GM19035 (cell line): Measurements from ENCODE around the gene RAB29.
"Not testable (repeated sequence)": the region's sequence is repeated elsewhere in the genome, so short reads cannot be mapped to it uniquely, and the experiment has no call there.

ENCODE experiments used
- ATAC-seq: cut with Tn5 transposase; IDR thresholded peaks from one replicate; pipeline ENCODE4 v1.9.1; 2021; ENCODE audit not compliant: unreplicated experiment

The RAB29 gene

DNA sequence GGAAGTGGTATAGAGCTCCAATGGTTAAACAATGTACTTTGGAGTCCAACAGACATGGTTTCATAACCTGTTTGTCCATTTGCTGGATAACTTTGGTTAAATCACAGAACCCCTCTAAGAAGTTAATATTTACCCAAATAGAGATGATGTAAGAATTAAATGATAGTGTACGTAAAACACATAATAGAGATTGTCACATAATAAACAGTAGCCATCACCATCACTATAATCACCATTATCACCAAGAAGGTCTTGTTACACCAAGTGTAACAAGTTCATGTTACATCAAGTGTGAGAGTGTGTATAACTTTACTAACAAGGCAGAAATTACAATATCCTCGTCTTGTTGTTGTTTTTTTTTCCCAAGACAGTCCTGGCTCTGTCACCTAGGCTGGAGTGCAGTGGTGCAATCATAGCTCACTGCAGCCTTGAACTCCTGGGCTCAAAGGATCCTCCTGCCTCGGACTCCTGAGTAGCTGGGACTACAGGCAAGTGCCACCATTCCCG is 48.6 kb downstream of the RAB29 start:
- no peak for ATAC-seq

DNA sequence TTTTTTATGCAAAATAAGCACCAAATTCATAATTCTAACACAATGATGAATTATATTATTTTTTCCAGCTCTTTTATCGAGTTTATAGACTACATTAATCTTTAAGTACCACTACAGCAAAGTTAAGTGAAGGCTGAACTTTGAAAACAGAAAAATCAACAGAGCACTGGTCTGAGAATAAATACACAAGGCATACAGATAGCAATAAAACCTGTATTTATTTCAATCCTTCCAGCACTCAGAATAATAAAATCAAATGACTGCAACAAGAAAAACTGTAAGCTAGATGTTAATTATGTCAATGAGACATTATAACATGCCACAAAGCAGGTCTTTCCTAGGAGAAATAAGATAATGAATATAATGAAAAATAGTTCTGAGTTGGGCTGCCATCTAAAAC is 49.8 kb downstream of the RAB29 start:
- no peak for ATAC-seq

DNA sequence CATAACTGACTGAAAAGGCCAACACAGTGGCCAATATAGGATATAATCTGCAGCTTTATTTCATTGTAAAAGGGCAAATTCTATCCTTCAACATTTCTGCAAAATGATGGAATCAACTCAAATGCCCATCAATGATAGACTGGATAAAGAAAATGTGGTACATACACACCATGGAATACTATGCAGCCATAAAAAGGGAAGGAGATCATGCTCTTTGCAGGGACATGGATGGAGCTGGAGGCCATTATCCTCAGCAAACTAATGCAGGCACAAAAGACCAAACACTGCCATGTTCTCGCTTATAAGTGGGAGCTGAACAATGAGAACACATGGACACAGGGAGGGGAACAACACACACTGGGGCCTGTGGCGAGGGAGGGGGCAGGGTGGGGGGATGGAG is 54.5 kb downstream of the RAB29 start:
- ATAC-seq = not testable (repeated sequence)

DNA sequence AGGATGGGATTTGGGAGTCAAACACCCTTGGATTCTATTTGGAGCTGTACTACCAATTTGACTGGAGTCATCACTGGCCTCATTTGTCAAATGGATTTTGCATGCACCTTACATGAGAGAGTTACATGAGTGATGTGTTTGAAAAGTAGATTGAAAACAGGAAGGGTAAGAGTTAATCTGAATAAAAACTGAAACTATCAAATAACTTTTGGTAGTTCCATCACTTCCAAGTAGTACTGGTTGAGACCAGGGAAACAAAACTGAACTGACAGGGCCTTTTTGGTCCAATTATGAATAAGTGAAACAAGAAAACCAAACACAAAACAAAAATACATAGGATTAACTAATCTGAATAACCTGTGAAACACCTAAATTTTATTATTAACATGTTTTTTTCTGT is 55.5 kb downstream of the RAB29 start:
- no peak for ATAC-seq

DNA sequence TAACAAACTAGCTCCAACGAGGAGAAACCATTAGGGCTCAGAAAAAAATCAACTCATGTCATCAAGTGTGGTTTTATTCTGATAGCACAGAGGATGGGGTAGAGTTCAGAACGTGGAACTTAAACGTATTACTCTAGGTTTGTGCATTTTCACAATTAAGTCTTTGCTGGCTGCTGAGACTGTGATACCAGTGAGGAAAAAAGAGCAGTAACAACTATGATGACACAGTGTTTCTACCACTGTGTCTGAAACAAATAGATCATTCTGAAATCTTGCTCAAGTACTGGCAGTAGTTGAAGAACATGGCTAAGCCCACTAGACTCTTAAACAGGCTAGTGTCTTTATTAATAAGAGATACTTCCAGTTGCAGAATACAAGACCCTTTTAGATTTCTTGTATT is 56.3 kb downstream of the RAB29 start:
- ATAC-seq = no peak
